ENCODE results near the gene IMPACT. TPM values are rescaled to one million over a fixed set of nuclear protein-coding genes. Genes with fewer than 3 reads are reported as not detected.

IMPACT gene
- total RNA-seq, 2 donors from 2014 or later, result 9.6 to 20.1 TPM

DNA sequence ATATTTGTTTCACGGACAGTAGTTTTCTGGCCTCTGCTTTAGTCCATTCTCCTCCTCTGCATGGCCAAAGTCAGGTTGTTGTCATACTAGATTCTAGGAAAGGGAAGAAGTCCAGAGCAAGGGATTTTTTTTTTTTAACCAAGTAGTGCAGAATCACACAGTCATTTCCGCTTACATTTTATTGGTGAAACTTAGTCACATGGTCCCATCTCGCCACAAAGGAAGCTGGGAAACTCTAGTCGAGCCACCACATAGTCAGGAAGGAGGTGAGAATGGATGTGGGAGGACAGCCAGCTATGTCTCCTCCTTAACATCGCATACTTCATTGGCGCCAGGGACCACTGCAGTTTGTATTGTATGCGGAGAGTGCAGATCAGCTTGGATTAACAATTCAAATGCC, 44.3 kb downstream of the IMPACT start:
- no peaks in the 10 kb centered on the region for H3K36me3 ChIP-seq (replicated peaks in 1 of 2; ENCODE audit: insufficient read depth in 1 of 2, low read depth in 2 of 2)
- ATAC-seq (no peak), DNase-seq (no peak)
- no peaks in the 10 kb centered on the region for H3K9me3 ChIP-seq
- no peak overlapping the region for H3K27ac ChIP-seq
- 84 to 90% methylated on average over 7 of the region's 7 CpGs for WGBS, 2 donors
- no peak for TF ChIP-seq POLR2A (IDR thresholded peaks at IDR 0.05)
- TF ChIP-seq, protein P1, sequence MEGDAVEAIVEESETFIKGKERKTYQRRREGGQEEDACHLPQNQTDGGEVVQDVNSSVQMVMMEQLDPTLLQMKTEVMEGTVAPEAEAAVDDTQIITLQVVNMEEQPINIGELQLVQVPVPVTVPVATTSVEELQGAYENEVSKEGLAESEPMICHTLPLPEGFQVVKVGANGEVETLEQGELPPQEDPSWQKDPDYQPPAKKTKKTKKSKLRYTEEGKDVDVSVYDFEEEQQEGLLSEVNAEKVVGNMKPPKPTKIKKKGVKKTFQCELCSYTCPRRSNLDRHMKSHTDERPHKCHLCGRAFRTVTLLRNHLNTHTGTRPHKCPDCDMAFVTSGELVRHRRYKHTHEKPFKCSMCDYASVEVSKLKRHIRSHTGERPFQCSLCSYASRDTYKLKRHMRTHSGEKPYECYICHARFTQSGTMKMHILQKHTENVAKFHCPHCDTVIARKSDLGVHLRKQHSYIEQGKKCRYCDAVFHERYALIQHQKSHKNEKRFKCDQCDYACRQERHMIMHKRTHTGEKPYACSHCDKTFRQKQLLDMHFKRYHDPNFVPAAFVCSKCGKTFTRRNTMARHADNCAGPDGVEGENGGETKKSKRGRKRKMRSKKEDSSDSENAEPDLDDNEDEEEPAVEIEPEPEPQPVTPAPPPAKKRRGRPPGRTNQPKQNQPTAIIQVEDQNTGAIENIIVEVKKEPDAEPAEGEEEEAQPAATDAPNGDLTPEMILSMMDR (IDR thresholded peaks at IDR 0.05), result no peak
- no peaks in the 10 kb centered on the region for H3K4me1 ChIP-seq
- H3K4me3 ChIP-seq, result no peak overlapping the region
- no peaks in the 10 kb centered on the region for H3K27me3 ChIP-seq
- intact Hi-C loops (cut with DNase I), result no loop called here

DNA sequence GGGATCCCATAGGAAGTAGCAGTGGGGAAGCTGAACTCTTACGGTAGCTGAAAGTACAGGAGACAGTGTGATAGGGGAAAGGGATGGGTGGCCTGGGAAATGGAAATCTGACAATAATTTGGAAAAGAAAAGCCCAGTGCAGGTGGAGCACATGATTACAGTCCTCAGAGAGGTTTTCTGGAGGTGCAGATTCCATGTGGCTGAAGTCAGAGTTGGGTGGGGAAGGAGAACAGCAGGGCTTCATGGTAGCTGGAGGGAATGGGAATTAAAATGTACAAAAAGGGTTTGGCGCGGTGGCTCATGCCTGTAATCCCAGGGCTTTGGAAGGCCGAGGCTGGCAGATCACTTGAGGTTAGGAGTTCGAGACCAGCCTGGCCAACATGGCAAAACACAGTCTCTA, 46.1 kb downstream of the IMPACT start:
- H3K27me3 ChIP-seq, result no peaks in the 10 kb centered on the region
- no peaks in the 10 kb centered on the region for H3K4me1 ChIP-seq
- TF ChIP-seq POLR2A (IDR thresholded peaks at IDR 0.05), result no peak
- TF ChIP-seq, protein P1 (IDR thresholded peaks at IDR 0.05), result no peak
- no peaks in the 10 kb centered on the region for H3K36me3 ChIP-seq (replicated peaks in 1 of 2; ENCODE audit: insufficient read depth in 1 of 2, low read depth in 2 of 2)
- no peak for ATAC-seq
- no peak overlapping the region for H3K4me3 ChIP-seq
- no peaks in the 10 kb centered on the region for H3K9me3 ChIP-seq
- WGBS, 2 donors, result 93 to 95% methylated on average over 5 of the region's 5 CpGs
- H3K27ac ChIP-seq, result no peak overlapping the region
- intact Hi-C loops (cut with DNase I), result no loop called here
- DNase-seq, result no peak

DNA sequence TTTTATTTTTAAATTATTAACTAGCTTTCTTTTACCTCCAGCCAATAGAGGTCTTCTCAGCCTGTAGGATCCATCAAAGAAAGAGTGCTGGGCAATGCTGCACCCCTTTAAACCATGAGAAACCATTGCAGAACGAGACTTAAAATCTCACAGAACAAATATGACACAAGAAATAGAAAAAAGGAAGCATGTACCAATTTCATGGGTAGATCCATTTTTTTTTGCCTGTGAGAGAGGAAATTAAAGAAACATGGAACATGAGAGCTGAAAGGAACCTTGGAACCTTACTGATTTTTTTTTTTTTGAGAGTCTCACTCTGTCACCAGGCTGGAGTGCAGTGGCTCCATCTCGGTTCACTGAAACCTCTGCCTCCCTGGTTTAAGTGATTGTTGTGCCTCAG, 47.9 kb downstream of the IMPACT start:
- Histone ChIP-seq H3K27ac (no peak overlapping the region), H3K27me3 (no peaks in the 10 kb centered on the region), H3K36me3 (replicated peaks in 1 of 2; ENCODE audit: insufficient read depth in 1 of 2, low read depth in 2 of 2) (no peaks in the 10 kb centered on the region), H3K9me3 (no peaks in the 10 kb centered on the region), H3K4me3 (no peak overlapping the region), H3K4me1 (no peaks in the 10 kb centered on the region)
- DNase-seq (no peak), ATAC-seq (no peak)
- WGBS, 2 donors, result 54 to 56% methylated on average over 2 of the region's 2 CpGs
- intact Hi-C loops (cut with DNase I), result no loop called here
- TF ChIP-seq, protein P1 (IDR thresholded peaks at IDR 0.05), result no peak
- TF ChIP-seq POLR2A (IDR thresholded peaks at IDR 0.05), result no peak

DNA sequence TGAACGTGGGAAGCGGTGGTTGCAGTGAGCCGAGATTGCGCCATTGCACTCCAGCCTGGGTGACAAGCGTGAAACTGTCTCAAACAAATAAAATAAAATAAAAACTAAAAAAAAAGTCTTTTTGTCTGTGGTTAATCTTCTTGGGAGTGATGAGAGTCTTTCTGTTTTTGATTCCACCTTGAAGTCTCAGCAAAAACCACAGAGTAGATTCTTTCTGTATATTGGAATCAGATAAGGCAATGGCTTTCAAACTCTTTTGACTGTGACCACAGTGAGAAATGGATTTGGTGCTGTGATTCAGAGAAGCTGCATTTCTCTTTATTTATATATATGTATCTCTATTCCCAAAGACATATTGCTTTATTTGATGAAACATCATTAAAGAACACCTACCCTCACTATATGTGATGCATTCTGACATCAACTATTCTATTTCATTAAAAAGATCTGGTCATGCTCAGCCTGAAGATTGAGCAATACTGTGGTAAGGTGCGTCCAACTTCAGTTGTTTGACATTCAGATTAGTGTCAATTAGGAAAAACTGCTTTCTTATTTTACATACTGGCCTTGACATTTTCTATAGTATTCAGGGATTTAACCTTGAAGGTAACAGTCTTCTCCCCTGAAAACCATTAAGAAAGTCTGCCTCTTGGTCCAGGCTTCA, 49.6 kb downstream of the IMPACT start:
- intact Hi-C loops (cut with DNase I), result no loop called here
- TF ChIP-seq POLR2A (IDR thresholded peaks at IDR 0.05), result no peak
- TF ChIP-seq, protein P1 (IDR thresholded peaks at IDR 0.05), result no peak
- 71 to 87% methylated on average over 6 of the region's 6 CpGs for WGBS, 2 donors

DNA sequence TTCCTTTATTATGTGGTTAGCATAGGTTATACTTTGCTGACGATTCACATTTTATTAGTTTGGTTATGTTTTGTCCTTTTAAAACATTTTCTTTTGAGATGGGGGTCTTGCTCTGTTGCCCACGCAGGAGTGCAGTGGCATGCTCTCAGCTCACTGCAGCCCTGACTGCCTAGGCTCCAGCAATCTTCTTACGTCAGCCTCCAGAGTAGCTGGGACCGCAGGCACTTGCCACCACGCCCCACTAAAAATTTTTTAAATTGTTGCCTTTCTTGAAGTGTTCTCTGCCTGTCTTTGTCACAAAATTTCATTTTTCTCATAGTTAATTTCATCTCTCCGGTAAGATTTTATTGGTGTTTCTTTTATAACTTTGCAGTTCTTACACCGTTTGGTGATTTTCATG, 52.9 kb downstream of the IMPACT start:
- intact Hi-C loops (cut with DNase I), result no loop called here
- Histone ChIP-seq H3K4me1 (no peaks in the 10 kb centered on the region), H3K27ac (no peak overlapping the region), H3K27me3 (no peaks in the 10 kb centered on the region), H3K36me3 (replicated peaks in 1 of 2; ENCODE audit: insufficient read depth in 1 of 2, low read depth in 2 of 2) (no peaks in the 10 kb centered on the region), H3K4me3 (no peak overlapping the region), H3K9me3 (no peaks in the 10 kb centered on the region)
- no peak for TF ChIP-seq POLR2A (IDR thresholded peaks at IDR 0.05)
- TF ChIP-seq, protein P1 (IDR thresholded peaks at IDR 0.05), result no peak
- ATAC-seq, result no peak
- no peak for DNase-seq
- WGBS, 2 donors, result 70 to 86% methylated on average over 7 of the region's 7 CpGs

More for the DNA sequence above, 49.6 kb downstream of the IMPACT start:
- ATAC-seq, result no peak
- Histone ChIP-seq H3K27me3 (no peaks in the 10 kb centered on the region), H3K27ac (no peak overlapping the region), H3K4me3 (no peak overlapping the region), H3K4me1 (no peaks in the 10 kb centered on the region), H3K36me3 (replicated peaks in 1 of 2; ENCODE audit: insufficient read depth in 1 of 2, low read depth in 2 of 2) (no peaks in the 10 kb centered on the region), H3K9me3 (no peaks in the 10 kb centered on the region)
- no peak for DNase-seq

Measured in body of pancreas (tissue), 4 donors.